MCF 10A (cell line): ENCODE results near the gene IL20. TPM values are rescaled to one million over a fixed set of nuclear protein-coding genes. Genes with fewer than 3 reads are reported as not detected.

Experiments used
- BruUV-seq: library from RNA; stranded (reverse); fragments of 400-500 nt; replicated peaks from 2 replicates; lab custom pipeline; 2021; lab: Mats Ljungman, UMichigan
- CTCF ChIA-PET: fragments of 300-600 bp; sonication (Branson Sonifier 250); formaldehyde crosslinking; extraction: SDS; loops from one replicate; lab custom pipeline; 2021; ENCODE audit warnings: antibody characterized with exemption, inconsistent platforms; lab: Yijun Ruan, JAX
- POLR2A ChIA-PET: fragments of 300-600, 350-650 bp; sonication (Branson Sonifier 250); formaldehyde crosslinking; extraction: SDS; loops from one replicate; lab custom pipeline; 2020; ENCODE audit warnings: antibody characterized with exemption, inconsistent platforms; lab: Yijun Ruan, JAX
- DNase-seq: peaks from one replicate; pipeline ENCODE4 v3.0.0-alpha.2; 2018; ENCODE audit not compliant: unreplicated experiment
- H3K27ac Mint-ChIP-seq: one replicate; pipeline ENCODE4 v1.8.0; 2022; ENCODE audit warnings: mild to moderate bottlenecking, low read depth, mixed read lengths; ENCODE audit not compliant: unreplicated experiment
- H3K27me3 Mint-ChIP-seq: one replicate; pipeline ENCODE4 v1.8.0; 2022; ENCODE audit warnings: mixed read lengths; ENCODE audit not compliant: insufficient read depth, unreplicated experiment
- H3K36me3 Mint-ChIP-seq: one replicate; pipeline ENCODE4 v1.8.0; 2022; ENCODE audit warnings: mild to moderate bottlenecking, moderate library complexity, mixed read lengths; ENCODE audit not compliant: insufficient read depth, unreplicated experiment
- H3K4me1 Mint-ChIP-seq: one replicate; pipeline ENCODE4 v1.8.0; 2022; ENCODE audit warnings: mixed read lengths; ENCODE audit not compliant: insufficient read depth, unreplicated experiment
- H3K4me3 Mint-ChIP-seq: one replicate; pipeline ENCODE4 v1.8.0; 2022; ENCODE audit warnings: mild to moderate bottlenecking, moderate library complexity, mixed read lengths; ENCODE audit not compliant: unreplicated experiment
- H3K9me3 Mint-ChIP-seq: one replicate; pipeline ENCODE4 v1.8.0; 2022; ENCODE audit warnings: mixed read lengths; ENCODE audit not compliant: unreplicated experiment
- CTCF ChIP-seq: fragments of 200-600 bp; IDR thresholded peaks from one replicate; pipeline ENCODE4 v1.8.0; 2022; ENCODE audit warnings: antibody characterized with exemption, mild to moderate bottlenecking; ENCODE audit not compliant: unreplicated experiment
- intact Hi-C: fragments of 100-400 bp; cut with micrococcal nuclease; formaldehyde crosslinking; loops from 2 replicates; pipeline ENCODE4 v1.14.1; 2022
- total RNA-seq: library from RNA; stranded (reverse); gene quantifications from 2 replicates; pipeline ENCODE4 v1.2.3, GENCODE V29; 2022

IL20 gene
- total RNA-seq, 1 experiment from 2014 or later: not detected

GRCh38 chr1:206823727-206824126, 41.7 kb upstream of the IL20 start:
- DNase-seq: no peak
- intact Hi-C loops: no loop called here
- Mint-ChIP-seq H3K36me3 (no peaks in the 10 kb centered on the region), H3K4me1 (peaks cover 14% of the 10 kb centered on the region), H3K27ac (no peak overlapping the region), H3K9me3 (no peaks in the 10 kb centered on the region), H3K27me3 (no peaks in the 10 kb centered on the region), H3K4me3 (no peak overlapping the region)
- no TSS peak for BruUV-seq
- CTCF ChIA-PET: interaction anchor here (1.0 to 5.5 kb wide), 3 partner anchors 14 to 158 kb away, joined by 3 to 51 read pairs (median 3); no protein-coding TSS in a partner anchor
- TF ChIP-seq CTCF: no peak
- POLR2A ChIA-PET: interaction anchor here (0.6 to 1.5 kb wide), 3 partner anchors 10 to 518 kb away, joined by 3 to 4 read pairs (median 3); no protein-coding TSS in a partner anchor

- CTCF ChIA-PET: interaction anchor here (0.7 to 5.5 kb wide), 3 partner anchors 15 to 158 kb away, joined by 3 to 51 read pairs (median 3); no protein-coding TSS in a partner anchor
- POLR2A ChIA-PET: interaction anchor here (0.9 to 1.5 kb wide), 2 partner anchors 9 to 14 kb away, joined by 3 to 4 read pairs; no protein-coding TSS in a partner anchor
- BruUV-seq: no TSS peak
Measured at GRCh38 chr1:206824331-206824730, 41.1 kb upstream of the IL20 start.

GRCh38 chr1:206826394-206826793, 39.0 kb upstream of the IL20 start:
- H3K27me3 Mint-ChIP-seq: no peaks in the 10 kb centered on the region
- intact Hi-C loops: no loop called here
- ChIA-PET POLR2A (interaction anchor here (0.6 to 3.8 kb wide), 16 partner anchors 8 to 123 kb away, joined by 3 to 15 read pairs (median 6); no protein-coding TSS in a partner anchor), CTCF (interaction anchor here (0.6 to 5.5 kb wide), 17 partner anchors 9 to 104 kb away, joined by 3 to 51 read pairs (median 4); partner anchors contain the start of gene IL20)
- no peak overlapping the region for H3K4me3 Mint-ChIP-seq
- H3K36me3 Mint-ChIP-seq: no peaks in the 10 kb centered on the region
- H3K4me1 Mint-ChIP-seq: peaks cover 14% of the 10 kb centered on the region
- peak overlapping the region; percentile 73 for H3K27ac Mint-ChIP-seq
- DNase-seq: peak; percentile 68
- BruUV-seq: no TSS peak
- no peak for TF ChIP-seq CTCF
- no peaks in the 10 kb centered on the region for H3K9me3 Mint-ChIP-seq

More at GRCh38 chr1:206824331-206824730, 41.1 kb upstream of the IL20 start:
- Mint-ChIP-seq H3K27ac (no peak overlapping the region), H3K4me3 (no peak overlapping the region), H3K9me3 (no peaks in the 10 kb centered on the region), H3K36me3 (no peaks in the 10 kb centered on the region), H3K4me1 (peaks cover 14% of the 10 kb centered on the region), H3K27me3 (no peaks in the 10 kb centered on the region)
- DNase-seq: no peak
- no peak for TF ChIP-seq CTCF
- intact Hi-C loops: no loop called here

GRCh38 chr1:206828061-206828460, 37.4 kb upstream of the IL20 start:
- DNase-seq: no peak
- no TSS peak for BruUV-seq
- Mint-ChIP-seq H3K36me3 (no peaks in the 10 kb centered on the region), H3K4me1 (peaks cover 14% of the 10 kb centered on the region), H3K9me3 (no peaks in the 10 kb centered on the region), H3K27ac (no peak overlapping the region), H3K27me3 (no peaks in the 10 kb centered on the region), H3K4me3 (no peak overlapping the region)
- ChIA-PET POLR2A (interaction anchor here (1.0 to 3.8 kb wide), 5 partner anchors 10 to 19 kb away, joined by 3 to 15 read pairs (median 6); no protein-coding TSS in a partner anchor), CTCF (interaction anchor here (0.6 to 5.5 kb wide), 8 partner anchors 19 to 1522 kb away, joined by 3 to 51 read pairs (median 3); partner anchors contain the start of gene IL20)
- intact Hi-C loops: no loop called here
- TF ChIP-seq CTCF: no peak
